Kidney (tissue), 14 donors: Measurements from ENCODE around the gene C1QTNF8. TPM values are rescaled to one million over a fixed set of nuclear protein-coding genes. Genes with fewer than 3 reads are reported as not detected.

ENCODE experiments used
- DNase-seq, 5 donors: peaks; one replicate each; pipeline ENCODE4 v3.0.0-alpha.2; 2013 to 2020
- FAIRE-seq: peaks from 2 replicates; lab custom pipeline; 2012; peaks lifted over from hg19 to GRCh38; lab: Jason Lieb, UNC
- H3K27ac ChIP-seq, 2 donors: one replicate each; pipeline ENCODE4 v1.7.0; 2013; ENCODE audit warnings: low read depth in 2 of 2, low read length in 2 of 2, inconsistent platforms in 1 of 2
- H3K27me3 ChIP-seq: one replicate; pipeline ENCODE4 v1.7.1; 2013; ENCODE audit warnings: low read length, inconsistent platforms; ENCODE audit not compliant: control insufficient read depth, insufficient read depth
- H3K36me3 ChIP-seq, 3 donors: one replicate each; pipeline versions ENCODE4 v1.7.0 to v1.7.1; 2013; ENCODE audit warnings: low read length in 3 of 3, control low read depth in 1 of 3, inconsistent platforms in 1 of 3; ENCODE audit not compliant: insufficient read depth in 3 of 3, control insufficient read depth in 2 of 3
- H3K4me1 ChIP-seq, 3 donors: one replicate each; pipeline versions ENCODE4 v1.7.0 to v1.7.1; 2013; ENCODE audit warnings: low read length in 3 of 3, inconsistent platforms in 1 of 3, low read depth in 1 of 3; ENCODE audit not compliant: control insufficient read depth in 2 of 3, insufficient read depth in 2 of 3
- H3K4me3 ChIP-seq, 3 donors: one replicate each; pipeline versions ENCODE4 v1.7.0 to v1.8.1; 2013; ENCODE audit warnings: low read length in 3 of 3, control low read depth in 1 of 3, inconsistent platforms in 1 of 3
- H3K9ac ChIP-seq, 3 donors: one replicate each; pipeline versions ENCODE4 v1.7.0 to v1.7.1; 2013; ENCODE audit warnings: low read length in 3 of 3, control low read depth in 1 of 3, inconsistent platforms in 1 of 3
- H3K9me3 ChIP-seq, 3 donors: one replicate each; pipeline versions ENCODE4 v1.7.0 to v1.7.1; 2013; ENCODE audit warnings: low read length in 3 of 3, control low read depth in 1 of 3, inconsistent platforms in 1 of 3; ENCODE audit not compliant: control insufficient read depth in 2 of 3, insufficient read depth in 1 of 3
- intact Hi-C: fragments of 100-400 bp; cut with DNase I; formaldehyde crosslinking; loops from one replicate; pipeline ENCODE4 v1.11.1; 2022
- polyA plus RNA-seq: library from polyadenylated mRNA; stranded (reverse); fragments of 350-450 nt; fragmentation: Illumina TruSeq; extraction: RNeasy Lipid Tissue Mini Kit (QIAGEN cat#74804); gene quantifications from one replicate; pipeline ENCODE4 v1.2.3, GENCODE V29; 2014; ENCODE audit warnings: low read depth, low replicate concordance; ENCODE audit not compliant: insufficient read depth
- total RNA-seq: library from RNA; stranded (reverse); fragmentation: NEBNext Ultra II Directional; extraction: Animal tissue kit (Norgen Biotek cat#: 25700); gene quantifications from one replicate; pipeline ENCODE4 v1.2.1, GENCODE V29; 2021
- TF ChIP-seq, protein P1 (sequence below): IDR thresholded peaks from 3 replicates; pipeline ENCODE4 v1.5.1; 2012; ENCODE audit warnings: mild to moderate bottlenecking, moderate library complexity, borderline replicate concordance; ENCODE audit not compliant: insufficient read depth; ENCODE audit errors: extremely low read depth
- donor health status: control.
- donor health status: control.
- donor health status: control.
- donor health status: control.
- donor health status: control.
- donor health status: DM: yes; HTN: yes; CAD: no.
- donor health status: Normal renal cell carcinoma (clear cell type).

The C1QTNF8 gene
- total and polyA plus RNA-seq, 2 donors from 2014 or later: not detected

DNA sequence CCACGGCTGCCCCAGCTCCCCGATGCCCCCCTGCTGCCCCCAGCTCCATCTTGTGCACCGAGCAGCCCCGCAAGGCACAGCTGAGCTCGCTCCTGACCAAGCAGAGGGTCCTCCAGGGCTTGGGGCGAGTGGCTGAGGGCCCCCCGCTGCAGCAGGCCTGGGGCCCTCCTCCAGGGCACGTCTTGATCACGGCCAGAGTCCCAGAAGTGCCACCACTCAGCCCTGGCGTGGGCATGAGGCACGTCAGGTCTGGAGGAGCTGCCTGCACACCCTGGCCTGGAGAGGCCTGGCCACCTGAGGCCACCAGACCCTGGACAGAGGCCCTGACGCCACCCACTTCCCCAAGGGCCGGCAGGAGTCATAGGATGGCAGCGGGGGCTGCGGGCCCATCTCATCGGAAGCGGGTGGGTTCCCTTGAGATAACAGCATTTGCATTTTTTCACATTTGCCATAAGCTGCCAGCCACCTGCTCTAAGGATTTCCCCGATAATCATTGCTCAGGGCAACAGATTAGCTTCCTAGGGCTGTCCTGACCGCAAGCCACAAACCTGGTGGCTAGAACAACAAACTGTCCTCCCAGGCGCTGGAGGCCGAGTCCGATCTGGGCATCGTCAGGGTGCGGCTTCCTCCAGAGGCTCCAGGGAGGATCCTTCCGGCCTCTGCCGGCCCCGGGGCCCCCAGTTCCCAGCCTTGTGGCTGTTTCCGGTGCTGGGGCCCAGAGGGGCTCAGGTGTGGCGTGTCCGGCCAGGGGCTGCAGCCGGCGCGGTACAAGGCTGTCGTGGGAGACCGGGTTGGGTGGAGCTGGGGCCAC lies 23.9 kb upstream of the C1QTNF8 start:
- Histone ChIP-seq H3K9me3 (no peaks in the 10 kb centered on the region), H3K27me3 (no peaks in the 10 kb centered on the region), H3K27ac (no peak overlapping the region), H3K9ac (no peak overlapping the region), H3K36me3 (no peaks in the 10 kb centered on the region), H3K4me3 (no peak overlapping the region), H3K4me1 (no peaks in the 10 kb centered on the region)
- FAIRE-seq (no peak), DNase-seq (no peak)
- intact Hi-C loops: no loop called here
- TF ChIP-seq, protein P1, sequence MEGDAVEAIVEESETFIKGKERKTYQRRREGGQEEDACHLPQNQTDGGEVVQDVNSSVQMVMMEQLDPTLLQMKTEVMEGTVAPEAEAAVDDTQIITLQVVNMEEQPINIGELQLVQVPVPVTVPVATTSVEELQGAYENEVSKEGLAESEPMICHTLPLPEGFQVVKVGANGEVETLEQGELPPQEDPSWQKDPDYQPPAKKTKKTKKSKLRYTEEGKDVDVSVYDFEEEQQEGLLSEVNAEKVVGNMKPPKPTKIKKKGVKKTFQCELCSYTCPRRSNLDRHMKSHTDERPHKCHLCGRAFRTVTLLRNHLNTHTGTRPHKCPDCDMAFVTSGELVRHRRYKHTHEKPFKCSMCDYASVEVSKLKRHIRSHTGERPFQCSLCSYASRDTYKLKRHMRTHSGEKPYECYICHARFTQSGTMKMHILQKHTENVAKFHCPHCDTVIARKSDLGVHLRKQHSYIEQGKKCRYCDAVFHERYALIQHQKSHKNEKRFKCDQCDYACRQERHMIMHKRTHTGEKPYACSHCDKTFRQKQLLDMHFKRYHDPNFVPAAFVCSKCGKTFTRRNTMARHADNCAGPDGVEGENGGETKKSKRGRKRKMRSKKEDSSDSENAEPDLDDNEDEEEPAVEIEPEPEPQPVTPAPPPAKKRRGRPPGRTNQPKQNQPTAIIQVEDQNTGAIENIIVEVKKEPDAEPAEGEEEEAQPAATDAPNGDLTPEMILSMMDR: no peak

DNA sequence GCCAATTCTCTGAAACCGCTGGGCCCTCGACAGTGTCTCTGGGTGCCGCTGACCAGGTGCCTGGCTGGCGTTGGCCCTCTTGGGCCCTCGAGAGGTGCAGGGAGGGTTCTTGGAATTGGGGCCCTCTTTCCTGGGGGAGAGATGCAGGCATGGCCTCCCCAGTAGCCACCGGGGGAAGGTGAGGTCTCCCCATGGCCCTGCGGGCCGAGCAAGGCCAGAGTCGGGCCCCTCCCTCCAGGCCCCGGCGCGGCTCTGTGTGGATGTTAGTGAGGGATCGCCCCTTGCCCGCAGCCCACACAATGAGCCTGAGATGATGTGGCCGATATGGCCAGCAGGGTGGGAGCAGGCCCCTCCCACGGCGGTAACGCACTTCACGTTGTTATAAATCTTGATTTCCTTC lies 23.1 kb upstream of the C1QTNF8 start:
- intact Hi-C loops: no loop called here
- Histone ChIP-seq H3K9me3 (no peaks in the 10 kb centered on the region), H3K27me3 (no peaks in the 10 kb centered on the region), H3K9ac (no peak overlapping the region), H3K4me1 (no peaks in the 10 kb centered on the region), H3K36me3 (no peaks in the 10 kb centered on the region), H3K27ac (no peak overlapping the region), H3K4me3 (no peak overlapping the region)
- DNase-seq (no peak), FAIRE-seq (no peak)
- TF ChIP-seq, protein P1: no peak

DNA sequence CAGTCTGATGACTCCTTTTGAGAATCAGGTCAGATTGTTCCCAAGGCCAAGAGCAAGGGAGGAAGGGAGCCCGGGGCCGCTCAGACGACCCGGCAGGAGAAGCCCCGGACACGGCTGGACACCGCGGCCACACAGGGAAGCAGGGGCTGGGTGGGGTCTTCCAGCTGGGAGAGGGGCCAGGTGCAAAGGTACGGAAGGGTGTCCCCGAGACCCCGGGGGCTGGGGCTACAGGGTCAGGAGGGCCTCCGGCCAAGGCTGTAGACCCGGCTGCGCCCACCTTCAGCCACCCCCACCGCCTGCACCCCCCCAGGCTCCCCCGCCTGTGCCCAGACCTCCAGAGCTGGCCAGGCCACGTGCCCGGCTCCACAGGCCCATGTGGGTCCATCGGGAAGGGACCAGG lies 21.9 kb upstream of the C1QTNF8 start:
- Histone ChIP-seq H3K9me3 (no peaks in the 10 kb centered on the region), H3K4me3 (no peak overlapping the region), H3K36me3 (no peaks in the 10 kb centered on the region), H3K27me3 (no peaks in the 10 kb centered on the region), H3K9ac (no peak overlapping the region), H3K4me1 (no peaks in the 10 kb centered on the region), H3K27ac (no peak overlapping the region)
- intact Hi-C loops: no loop called here
- TF ChIP-seq, protein P1: no peak
- no peak for DNase-seq
- FAIRE-seq: no peak
